Testis (tissue), 2 donors: ENCODE measurements around the gene LYST.

Experiments used
- CTCF ChIP-seq, 3 experiments: fragments of 450-650 bp in 2 of 3; fragments of 200-600 bp in 1 of 3; sonication (generic) in 1 of 3; IDR thresholded peaks; one replicate each; pipeline ENCODE4 v1.5.1; 2016 to 2019; ENCODE audit warnings: antibody characterized with exemption in 3 of 3, mild to moderate bottlenecking in 2 of 3, moderate library complexity in 1 of 3
- POLR2A ChIP-seq: fragments of 450-650 bp; IDR thresholded peaks from one replicate; pipeline ENCODE4 v1.6.1; 2017; ENCODE audit warnings: antibody characterized with exemption, mild to moderate bottlenecking, moderate library complexity

- no peak for TF ChIP-seq CTCF (IDR thresholded peaks at IDR 0.05)
- TF ChIP-seq POLR2A = no peak
These were observed 221.9 kb downstream of the LYST start for GRCh38 chr1:235644693-235645305.
